ENCODE data around the gene PRMT2. TPM values are rescaled to one million over a fixed set of nuclear protein-coding genes. Genes with fewer than 3 reads are reported as not detected.
A peak's percentile ranks its signal among the peaks of the same experiment; 100 is the strongest.
"Not testable (repeated sequence)": the region's sequence is repeated elsewhere in the genome, so short reads cannot be mapped to it uniquely, and the experiment has no call there.

Gene PRMT2
- total and polyA plus RNA-seq, 3 experiments from 2014 or later: 69.8 to 287 (median 71.6) TPM

GRCh38 chr21:46665566-46665965 lies 30.1 kb downstream of the PRMT2 start:
- H3K27ac ChIP-seq (ENCODE audit: low read depth, low read length): no peak overlapping the region
- H3K27me3 Mint-ChIP-seq: peaks cover 0 to 3% of the 10 kb centered on the region in 2 donors
- H3K4me3 Mint-ChIP-seq: peak overlapping the region in 4 of 7 donors; percentile 16 to 58 (median 34)
- DNase-seq: no peak
- CTCF ChIA-PET: no interaction called here
- H3K27ac Mint-ChIP-seq: peak overlapping the region in 1 of 8 donors; percentile 18
- peaks cover 18 to 22% (median 21%) of the 10 kb centered on the region in 3 donors for H3K4me1 Mint-ChIP-seq
- H3K27me3 ChIP-seq (ENCODE audit: insufficient read depth, low read length, poor library complexity, severe bottlenecking): no peaks in the 10 kb centered on the region
- POLR2A ChIA-PET: no interaction called here
- H3K9me3 Mint-ChIP-seq: no peaks in the 10 kb centered on the region
- no peak overlapping the region for H3K4me3 ChIP-seq (ENCODE audit: low read length)
- H3K9me3 ChIP-seq (ENCODE audit: low read length): no peaks in the 10 kb centered on the region
- peaks cover 5% of the 10 kb centered on the region for H3K4me1 ChIP-seq (ENCODE audit: insufficient read depth, low read length)
- peaks cover 4 to 39% (median 6%) of the 10 kb centered on the region in 3 donors for H3K36me3 Mint-ChIP-seq
- peaks cover 13% of the 10 kb centered on the region for H3K36me3 ChIP-seq (ENCODE audit: insufficient read depth, low read length)

GRCh38 chr21:46666941-46667740 lies 31.7 kb downstream of the PRMT2 start:
- Histone ChIP-seq H3K27ac (ENCODE audit: low read depth, low read length) (no peak overlapping the region), H3K4me3 (ENCODE audit: low read length) (peak overlapping the region; percentile 49), H3K9me3 (ENCODE audit: low read length) (no peaks in the 10 kb centered on the region), H3K4me1 (ENCODE audit: insufficient read depth, low read length) (no peaks in the 10 kb centered on the region), H3K27me3 (ENCODE audit: insufficient read depth, low read length, poor library complexity, severe bottlenecking) (no peaks in the 10 kb centered on the region), H3K36me3 (ENCODE audit: insufficient read depth, low read length) (peaks cover 13% of the 10 kb centered on the region)
- H3K27ac Mint-ChIP-seq: peak overlapping the region in 2 of 8 donors; percentile 46 to 50
- peaks cover 10 to 16% (median 14%) of the 10 kb centered on the region in 3 donors for H3K4me1 Mint-ChIP-seq
- H3K36me3 Mint-ChIP-seq: peaks cover 4 to 34% (median 6%) of the 10 kb centered on the region in 3 donors
- CTCF ChIA-PET: no interaction called here
- POLR2A ChIA-PET: interaction anchor here (0.6 kb wide), 1 partner anchor 139 kb away, joined by 9 read pairs; no protein-coding TSS in a partner anchor
- DNase-seq: peak in 2 of 5 donors; percentile 23 to 46
- peaks cover 3 to 4% of the 10 kb centered on the region in 2 donors for H3K27me3 Mint-ChIP-seq
- peak overlapping the region; percentile 81 to 92 (median 83) for H3K4me3 Mint-ChIP-seq
- H3K9me3 Mint-ChIP-seq: no peaks in the 10 kb centered on the region

- Mint-ChIP-seq H3K27me3 (peaks cover 3 to 4% of the 10 kb centered on the region in 2 donors), H3K36me3 (peaks cover 4 to 29% (median 6%) of the 10 kb centered on the region in 3 donors), H3K4me3 (peak overlapping the region; percentile 81 to 92 (median 83)), H3K27ac (peak overlapping the region in 2 of 8 donors; percentile 46 to 50), H3K4me1 (peaks cover 10 to 16% (median 14%) of the 10 kb centered on the region in 3 donors), H3K9me3 (no peaks in the 10 kb centered on the region)
- H3K36me3 ChIP-seq (ENCODE audit: insufficient read depth, low read length): peaks cover 13% of the 10 kb centered on the region
- no peak for DNase-seq
- H3K27ac ChIP-seq (ENCODE audit: low read depth, low read length): no peak overlapping the region
- H3K9me3 ChIP-seq (ENCODE audit: low read length): no peaks in the 10 kb centered on the region
- no peaks in the 10 kb centered on the region for H3K27me3 ChIP-seq (ENCODE audit: insufficient read depth, low read length, poor library complexity, severe bottlenecking)
- ChIA-PET POLR2A (no interaction called here), CTCF (no interaction called here)
- H3K4me3 ChIP-seq (ENCODE audit: low read length): peak overlapping the region; percentile 49
- no peaks in the 10 kb centered on the region for H3K4me1 ChIP-seq (ENCODE audit: insufficient read depth, low read length)
Measured at GRCh38 chr21:46667741-46668380, 32.4 kb downstream of the PRMT2 start.

GRCh38 chr21:46668381-46668780 lies 32.9 kb downstream of the PRMT2 start:
- Mint-ChIP-seq H3K27ac (no peak overlapping the region), H3K36me3 (peaks cover 2 to 23% (median 6%) of the 10 kb centered on the region in 3 donors), H3K4me3 (peak overlapping the region; percentile 71 to 92 (median 82)), H3K4me1 (peaks cover 10 to 14% (median 14%) of the 10 kb centered on the region in 3 donors), H3K9me3 (no peaks in the 10 kb centered on the region), H3K27me3 (peaks cover 3 to 4% of the 10 kb centered on the region in 2 donors)
- peak overlapping the region; percentile 49 for H3K4me3 ChIP-seq (ENCODE audit: low read length)
- H3K4me1 ChIP-seq (ENCODE audit: insufficient read depth, low read length): no peaks in the 10 kb centered on the region
- no peaks in the 10 kb centered on the region for H3K9me3 ChIP-seq (ENCODE audit: low read length)
- no peak for DNase-seq
- H3K27ac ChIP-seq (ENCODE audit: low read depth, low read length): no peak overlapping the region
- POLR2A ChIA-PET: no interaction called here
- CTCF ChIA-PET: no interaction called here
- no peaks in the 10 kb centered on the region for H3K27me3 ChIP-seq (ENCODE audit: insufficient read depth, low read length, poor library complexity, severe bottlenecking)
- peaks cover 13% of the 10 kb centered on the region for H3K36me3 ChIP-seq (ENCODE audit: insufficient read depth, low read length)

- H3K4me3 ChIP-seq (ENCODE audit: low read length); H3K27me3 ChIP-seq (ENCODE audit: insufficient read depth, low read length, poor library complexity, severe bottlenecking); H3K4me1 ChIP-seq (ENCODE audit: insufficient read depth, low read length); H3K27ac ChIP-seq (ENCODE audit: low read depth, low read length); H3K36me3 ChIP-seq (ENCODE audit: insufficient read depth, low read length); H3K9me3 ChIP-seq (ENCODE audit: low read length); DNase-seq; CTCF ChIA-PET; H3K9me3 Mint-ChIP-seq; H3K27ac Mint-ChIP-seq; H3K27me3 Mint-ChIP-seq; POLR2A ChIA-PET: not testable (repeated sequence)
- Mint-ChIP-seq H3K36me3 (peaks cover 0 to 18% (median 6%) of the 10 kb centered on the region in 3 donors), H3K4me1 (peaks cover 10 to 14% (median 13%) of the 10 kb centered on the region in 3 donors), H3K4me3 (peak overlapping the region in 2 of 7 donors; percentile 3 to 27)
Measured at GRCh38 chr21:46668904-46669303, 33.4 kb downstream of the PRMT2 start.

GRCh38 chr21:46674430-46675007 lies 39.0 kb downstream of the PRMT2 start:
- H3K4me1 ChIP-seq (ENCODE audit: insufficient read depth, low read length): no peaks in the 10 kb centered on the region
- Mint-ChIP-seq H3K27ac (no peak overlapping the region), H3K4me1 (peaks cover 0 to 3% (median 0%) of the 10 kb centered on the region in 3 donors), H3K36me3 (no peaks in the 10 kb centered on the region), H3K27me3 (peaks cover 2 to 4% of the 10 kb centered on the region in 2 donors), H3K9me3 (no peaks in the 10 kb centered on the region), H3K4me3 (no peak overlapping the region)
- no peaks in the 10 kb centered on the region for H3K27me3 ChIP-seq (ENCODE audit: insufficient read depth, low read length, poor library complexity, severe bottlenecking)
- H3K27ac ChIP-seq (ENCODE audit: low read depth, low read length): no peak overlapping the region
- no peaks in the 10 kb centered on the region for H3K9me3 ChIP-seq (ENCODE audit: low read length)
- POLR2A ChIA-PET: no interaction called here
- DNase-seq: no peak
- CTCF ChIA-PET: no interaction called here
- H3K36me3 ChIP-seq (ENCODE audit: insufficient read depth, low read length): no peaks in the 10 kb centered on the region
- no peak overlapping the region for H3K4me3 ChIP-seq (ENCODE audit: low read length)

- Histone ChIP-seq H3K4me1 (ENCODE audit: insufficient read depth, low read length) (no peaks in the 10 kb centered on the region), H3K9me3 (ENCODE audit: low read length) (no peaks in the 10 kb centered on the region), H3K36me3 (ENCODE audit: insufficient read depth, low read length) (no peaks in the 10 kb centered on the region), H3K4me3 (ENCODE audit: low read length) (no peak overlapping the region), H3K27me3 (ENCODE audit: insufficient read depth, low read length, poor library complexity, severe bottlenecking) (no peaks in the 10 kb centered on the region), H3K27ac (ENCODE audit: low read depth, low read length) (no peak overlapping the region)
- H3K36me3 Mint-ChIP-seq: no peaks in the 10 kb centered on the region
- ChIA-PET POLR2A (no interaction called here), CTCF (no interaction called here)
- DNase-seq: no peak
- no peak overlapping the region for H3K4me3 Mint-ChIP-seq
- no peak overlapping the region for H3K27ac Mint-ChIP-seq
- H3K27me3 Mint-ChIP-seq: peaks cover 2 to 7% of the 10 kb centered on the region in 2 donors
- no peaks in the 10 kb centered on the region for H3K9me3 Mint-ChIP-seq
- H3K4me1 Mint-ChIP-seq: no peaks in the 10 kb centered on the region
Measured at GRCh38 chr21:46675595-46676280, 40.3 kb downstream of the PRMT2 start.
